ENCODE data around the gene PRKCH. TPM values are rescaled to one million over a fixed set of nuclear protein-coding genes. Genes with fewer than 3 reads are reported as not detected.

The PRKCH gene
- polyA plus RNA-seq, 3 donors from 2014 or later = 231 to 451 (median 335) TPM

DNA sequence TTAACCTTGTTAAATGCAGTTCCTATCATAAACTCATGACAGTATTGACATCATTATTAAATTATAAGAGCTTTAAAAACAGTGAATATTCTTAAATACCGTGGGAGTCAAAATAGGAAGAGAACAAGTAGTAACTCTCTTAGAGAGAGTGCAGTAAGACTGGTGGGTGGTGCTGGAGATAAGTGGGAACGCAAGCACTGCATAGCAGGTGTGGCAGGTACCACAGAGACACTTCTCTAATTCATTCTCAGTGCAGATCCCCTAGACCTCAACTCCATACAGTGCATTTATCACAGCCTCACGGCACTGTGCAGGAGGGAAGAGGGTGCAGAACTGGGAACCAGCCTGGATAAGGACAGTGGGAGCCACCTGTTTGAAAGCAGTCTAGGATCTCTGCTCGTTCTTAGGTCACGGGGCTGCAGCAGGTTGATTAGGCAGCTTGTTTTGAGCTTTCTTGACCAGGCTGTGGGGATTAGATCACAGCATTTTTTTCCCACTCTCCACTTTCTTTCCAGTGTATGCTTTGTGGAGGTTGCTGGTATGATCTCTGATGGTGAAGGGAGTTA lies 165.6 kb downstream of the PRKCH start:
- peaks cover 72 to 81% of the 10 kb centered on the region in 2 donors for H3K4me1 Mint-ChIP-seq
- peak overlapping the region in 5 of 6 donors; percentile 62 to 100 (median 94) for H3K27ac Mint-ChIP-seq
- H3K9me3 Mint-ChIP-seq = no peaks in the 10 kb centered on the region
- H3K4me3 Mint-ChIP-seq = no peak overlapping the region
- peaks cover 27 to 43% (median 32%) of the 10 kb centered on the region in 3 donors for H3K36me3 Mint-ChIP-seq
- DNase-seq = no peak
- peaks cover 0 to 26% (median 25%) of the 10 kb centered on the region in 3 donors for H3K27me3 Mint-ChIP-seq (ENCODE audit: low read depth in 3 of 3)

DNA sequence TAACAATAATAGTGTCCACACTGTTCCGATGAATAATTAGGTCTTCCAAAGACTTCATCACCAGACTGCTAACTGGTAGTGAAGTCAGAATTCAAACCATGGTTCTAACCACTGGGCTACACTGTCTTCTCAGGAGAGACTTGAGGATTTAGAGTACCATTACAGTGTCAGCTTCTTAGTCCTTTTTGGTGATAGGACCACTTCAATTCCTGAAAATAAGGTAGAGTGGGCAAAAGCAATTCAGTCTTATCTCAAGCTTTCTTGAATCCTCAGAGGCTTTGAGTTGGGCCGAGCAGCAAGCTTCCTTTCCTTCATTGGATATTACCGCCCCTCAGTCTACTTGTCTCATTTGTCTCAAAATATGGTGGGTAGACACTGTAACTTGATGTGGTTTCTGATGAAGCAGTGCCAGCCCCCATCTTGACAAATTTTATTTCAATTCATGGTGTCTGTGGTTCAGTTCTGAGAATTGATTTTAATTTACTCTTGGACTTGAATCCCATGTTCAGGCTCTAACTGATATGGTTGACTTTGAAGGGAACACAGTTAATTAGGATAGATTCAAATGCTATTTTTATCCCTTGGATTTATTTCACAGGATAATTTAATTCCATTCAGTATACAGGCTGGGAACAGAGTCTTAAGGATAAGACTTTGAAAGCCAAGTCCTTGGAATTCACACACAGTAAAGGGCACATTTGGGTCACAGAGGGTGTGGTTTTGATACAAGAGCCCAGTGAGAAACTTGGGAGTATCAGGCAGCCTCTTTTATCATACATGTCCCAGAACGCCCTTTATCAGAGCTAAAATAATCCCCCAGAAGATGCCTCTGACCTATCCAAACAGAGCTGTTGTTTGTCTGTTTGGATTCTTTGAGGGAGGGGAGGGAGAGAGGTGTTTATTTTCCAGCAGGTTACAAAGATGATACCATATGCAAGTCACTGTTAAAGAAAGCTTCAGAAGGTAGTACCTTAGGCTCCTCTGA lies 167.3 kb downstream of the PRKCH start:
- no peak for DNase-seq
- H3K27ac Mint-ChIP-seq = peak overlapping the region in 2 of 6 donors; percentile 79 to 84
- no peak overlapping the region for H3K4me3 Mint-ChIP-seq
- H3K36me3 Mint-ChIP-seq = peaks cover 21 to 34% (median 24%) of the 10 kb centered on the region in 3 donors
- H3K27me3 Mint-ChIP-seq (ENCODE audit: low read depth in 3 of 3) = peaks cover 0 to 14% (median 12%) of the 10 kb centered on the region in 3 donors
- H3K4me1 Mint-ChIP-seq = peaks cover 55 to 64% of the 10 kb centered on the region in 2 donors
- H3K9me3 Mint-ChIP-seq = no peaks in the 10 kb centered on the region

DNA sequence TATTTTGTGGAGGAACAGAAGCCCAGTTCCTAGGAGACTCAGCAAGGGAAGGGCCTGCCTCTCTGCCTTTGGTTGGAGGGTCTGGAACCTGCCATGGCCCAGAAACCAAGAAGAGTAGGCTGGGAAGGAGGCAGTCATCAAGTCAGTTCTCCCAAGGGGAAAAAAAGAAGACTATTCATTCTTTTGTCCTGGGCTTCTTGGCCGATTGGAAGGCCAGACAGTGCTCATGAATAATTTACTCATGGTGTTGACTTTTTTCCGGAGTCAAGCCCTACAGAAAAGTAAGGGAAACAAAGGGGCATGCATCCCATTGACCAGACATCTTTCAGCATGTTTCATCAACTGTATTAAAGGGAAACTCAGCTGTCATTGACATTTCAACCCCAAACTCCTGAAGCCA lies 168.1 kb downstream of the PRKCH start:
- DNase-seq = no peak
- Mint-ChIP-seq H3K36me3 (peaks cover 21 to 29% (median 24%) of the 10 kb centered on the region in 3 donors), H3K27me3 (ENCODE audit: low read depth in 3 of 3) (peaks cover 0 to 8% (median 6%) of the 10 kb centered on the region in 3 donors)

DNA sequence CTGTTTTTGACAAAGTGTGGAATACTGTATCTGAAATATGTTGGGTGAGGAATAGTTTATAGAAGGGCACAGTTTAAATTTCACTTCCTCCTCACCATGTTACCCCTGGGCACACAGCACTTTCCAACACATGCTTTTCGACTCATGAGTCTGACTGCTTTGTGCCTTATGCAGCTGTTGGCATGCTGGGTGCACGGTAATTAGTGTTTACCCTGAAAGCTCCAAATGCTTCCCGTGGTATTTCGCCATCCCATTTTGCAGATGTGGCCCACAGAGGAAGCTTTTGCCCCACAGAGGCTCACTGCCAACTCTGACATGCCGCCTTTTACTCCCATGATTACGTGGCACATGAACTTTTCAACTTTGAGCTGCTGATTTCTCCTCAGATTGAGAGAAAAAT lies 168.6 kb downstream of the PRKCH start:
- no peak for DNase-seq
- no peaks in the 10 kb centered on the region for H3K9me3 Mint-ChIP-seq
- H3K36me3 Mint-ChIP-seq = peaks cover 21 to 29% (median 24%) of the 10 kb centered on the region in 3 donors
- peak overlapping the region in 2 of 6 donors; percentile 60 to 84 for H3K27ac Mint-ChIP-seq
- H3K27me3 Mint-ChIP-seq (ENCODE audit: low read depth in 3 of 3) = peaks cover 0 to 8% (median 6%) of the 10 kb centered on the region in 3 donors
- H3K4me3 Mint-ChIP-seq = no peak overlapping the region
- peaks cover 45 to 52% of the 10 kb centered on the region in 2 donors for H3K4me1 Mint-ChIP-seq

More for the DNA sequence above, 168.1 kb downstream of the PRKCH start:
- Mint-ChIP-seq H3K4me1 (peaks cover 47 to 56% of the 10 kb centered on the region in 2 donors), H3K27ac (peak overlapping the region in 2 of 6 donors; percentile 60 to 84), H3K9me3 (no peaks in the 10 kb centered on the region), H3K4me3 (no peak overlapping the region)

DNA sequence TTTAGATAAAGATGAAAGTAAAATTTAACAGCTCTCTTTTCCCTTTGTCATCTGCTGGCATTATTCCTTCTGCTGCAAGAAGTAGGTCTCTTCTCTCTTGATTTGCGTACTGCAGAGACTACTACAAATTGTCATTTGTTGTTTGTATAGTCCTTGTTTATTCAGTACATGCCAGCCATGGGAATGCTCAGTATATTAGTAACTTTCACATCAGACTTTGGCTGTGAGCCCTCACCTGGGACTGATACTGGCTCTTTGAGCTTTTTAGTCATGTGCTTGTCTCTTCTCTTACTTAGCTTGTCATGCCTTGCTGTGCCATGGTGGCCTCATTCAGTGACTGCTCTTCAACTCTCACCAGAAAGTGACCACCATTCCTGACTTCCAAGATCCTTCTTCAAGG lies 169.8 kb downstream of the PRKCH start:
- Mint-ChIP-seq H3K4me3 (no peak overlapping the region), H3K9me3 (no peaks in the 10 kb centered on the region), H3K27me3 (ENCODE audit: low read depth in 3 of 3) (peaks cover 0 to 12% (median 10%) of the 10 kb centered on the region in 3 donors), H3K27ac (no peak overlapping the region), H3K4me1 (peaks cover 39 to 45% of the 10 kb centered on the region in 2 donors), H3K36me3 (peaks cover 14 to 23% (median 18%) of the 10 kb centered on the region in 3 donors)
- no peak for DNase-seq

DNA sequence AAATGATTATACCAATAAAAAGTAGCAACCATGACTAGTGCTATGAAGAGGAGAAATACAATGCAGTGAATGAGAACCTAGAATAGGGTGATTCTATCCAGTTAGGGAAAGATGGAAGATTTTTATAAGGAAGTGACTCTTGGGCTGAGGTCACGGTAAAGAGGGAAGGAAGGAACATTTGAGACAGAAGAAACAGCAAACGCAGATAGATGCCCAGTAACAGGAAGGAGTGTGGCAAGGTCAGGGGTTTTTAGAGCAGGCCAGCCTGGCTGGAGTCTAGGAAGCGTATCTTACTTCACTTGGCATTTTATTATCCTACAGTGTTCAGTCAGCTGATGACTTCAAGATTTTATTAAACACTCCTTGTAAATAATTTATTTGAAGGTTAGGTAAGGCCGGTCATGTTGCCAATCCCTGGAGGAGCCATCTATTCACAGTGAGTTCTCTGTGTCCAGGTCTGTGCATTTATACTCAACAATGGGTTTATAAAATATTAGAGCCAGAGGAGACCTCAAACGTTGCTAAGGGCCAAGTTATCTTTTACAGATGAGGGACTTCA lies 170.6 kb downstream of the PRKCH start:
- no peaks in the 10 kb centered on the region for H3K9me3 Mint-ChIP-seq
- H3K36me3 Mint-ChIP-seq = peaks cover 14 to 23% (median 18%) of the 10 kb centered on the region in 3 donors
- DNase-seq = no peak
- peaks cover 32 to 47% of the 10 kb centered on the region in 2 donors for H3K4me1 Mint-ChIP-seq
- no peak overlapping the region for H3K27ac Mint-ChIP-seq
- peaks cover 0 to 14% (median 7%) of the 10 kb centered on the region in 3 donors for H3K27me3 Mint-ChIP-seq (ENCODE audit: low read depth in 3 of 3)
- no peak overlapping the region for H3K4me3 Mint-ChIP-seq

DNA sequence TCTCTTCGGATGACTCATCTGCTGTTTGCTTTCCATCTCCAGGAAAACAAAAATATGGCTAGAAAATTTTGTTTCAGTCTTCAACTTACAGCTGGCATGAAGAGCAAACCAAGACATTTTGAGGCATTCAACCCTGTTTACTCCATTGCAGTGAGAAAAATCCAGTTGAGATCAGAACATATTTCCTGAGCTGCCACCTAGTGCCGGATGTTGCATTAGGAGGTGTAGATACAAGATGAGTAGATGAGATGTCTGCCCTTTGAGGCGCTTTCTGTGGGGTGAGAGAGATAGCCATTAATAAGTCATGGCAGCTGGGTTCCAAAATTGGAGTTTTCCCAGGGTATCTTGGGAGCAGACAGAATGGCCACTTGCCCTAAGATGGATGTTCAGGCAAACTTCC lies 171.1 kb downstream of the PRKCH start:
- Mint-ChIP-seq H3K27me3 (ENCODE audit: low read depth in 3 of 3) (peaks cover 0 to 12% (median 5%) of the 10 kb centered on the region in 3 donors), H3K36me3 (peaks cover 8 to 23% (median 17%) of the 10 kb centered on the region in 3 donors), H3K27ac (no peak overlapping the region), H3K4me3 (no peak overlapping the region), H3K9me3 (no peaks in the 10 kb centered on the region), H3K4me1 (peaks cover 26 to 49% of the 10 kb centered on the region in 2 donors)
- peak in 1 of 3 donors; percentile 30 for DNase-seq

DNA sequence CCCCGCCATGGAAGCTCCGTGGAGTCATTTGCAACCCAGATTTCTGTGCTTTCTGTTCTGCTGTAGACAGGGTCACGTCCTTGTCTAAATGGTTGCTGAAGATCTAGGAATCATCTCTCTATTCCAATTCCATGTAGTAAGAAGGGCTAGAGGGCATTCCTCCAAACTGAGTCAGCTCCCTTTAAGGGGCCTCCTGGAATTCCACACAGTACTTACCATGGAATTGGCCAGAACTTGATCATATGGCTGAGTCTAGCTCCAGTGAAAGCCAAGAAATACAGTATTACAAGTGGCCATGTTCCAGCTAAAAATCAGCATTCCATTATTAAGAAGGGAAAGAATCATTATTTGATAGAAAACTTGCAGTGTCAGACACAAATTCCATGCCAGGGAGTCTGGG lies 171.9 kb downstream of the PRKCH start:
- H3K4me1 Mint-ChIP-seq = peaks cover 23 to 53% of the 10 kb centered on the region in 2 donors
- peaks cover 0 to 12% (median 3%) of the 10 kb centered on the region in 3 donors for H3K27me3 Mint-ChIP-seq (ENCODE audit: low read depth in 3 of 3)
- H3K4me3 Mint-ChIP-seq = no peak overlapping the region
- peaks cover 8 to 23% (median 16%) of the 10 kb centered on the region in 3 donors for H3K36me3 Mint-ChIP-seq
- no peak overlapping the region for H3K27ac Mint-ChIP-seq
- DNase-seq = no peak
- no peaks in the 10 kb centered on the region for H3K9me3 Mint-ChIP-seq

DNA sequence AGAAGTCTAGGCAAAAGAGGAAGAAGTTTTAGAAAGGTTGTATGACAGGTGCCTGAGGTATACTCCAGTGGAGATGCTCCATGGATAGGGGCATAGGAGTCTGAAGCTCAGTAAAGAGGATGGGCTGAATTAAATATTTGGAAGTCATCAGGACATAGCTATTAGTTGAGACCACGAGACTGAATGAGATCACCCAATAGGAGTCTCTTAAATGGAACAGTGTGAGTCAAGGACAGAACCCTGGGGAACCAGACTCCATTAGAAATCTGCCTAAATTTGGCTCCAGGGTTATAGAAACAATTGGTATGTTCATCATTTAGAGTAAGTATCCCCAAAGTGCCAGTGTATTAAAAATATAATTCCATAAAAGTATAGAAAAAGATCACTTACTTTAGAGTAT lies 172.6 kb downstream of the PRKCH start:
- no peak overlapping the region for H3K4me3 Mint-ChIP-seq
- peaks cover 0 to 12% (median 6%) of the 10 kb centered on the region in 3 donors for H3K27me3 Mint-ChIP-seq (ENCODE audit: low read depth in 3 of 3)
- no peaks in the 10 kb centered on the region for H3K9me3 Mint-ChIP-seq
- peaks cover 23 to 53% of the 10 kb centered on the region in 2 donors for H3K4me1 Mint-ChIP-seq
- no peak overlapping the region for H3K27ac Mint-ChIP-seq
- H3K36me3 Mint-ChIP-seq = peaks cover 8 to 29% (median 16%) of the 10 kb centered on the region in 3 donors
- DNase-seq = no peak

DNA sequence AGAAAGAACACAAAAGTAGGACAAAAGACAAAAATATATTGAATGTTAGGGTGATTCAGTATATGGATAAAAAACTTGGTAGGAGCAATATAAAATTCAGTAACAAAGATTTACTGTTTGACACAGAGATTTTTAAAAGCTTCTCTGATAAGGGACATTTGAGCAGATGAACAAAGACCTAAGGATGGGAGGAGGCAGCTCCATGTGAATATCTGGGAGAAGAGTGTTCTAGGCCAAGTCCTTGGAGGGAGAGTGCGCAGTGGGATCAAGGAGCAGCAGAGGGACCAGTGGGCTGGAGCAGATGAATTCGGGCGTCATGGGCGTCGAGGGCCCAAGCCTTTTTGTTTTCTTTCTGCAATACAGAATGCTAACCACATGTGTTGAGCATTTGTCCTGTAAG lies 174.4 kb downstream of the PRKCH start:
- no peaks in the 10 kb centered on the region for H3K9me3 Mint-ChIP-seq
- H3K4me1 Mint-ChIP-seq = peaks cover 27 to 54% of the 10 kb centered on the region in 2 donors
- H3K27ac Mint-ChIP-seq = peak overlapping the region in 2 of 6 donors; percentile 89 to 94
- peaks cover 0 to 13% (median 6%) of the 10 kb centered on the region in 3 donors for H3K27me3 Mint-ChIP-seq (ENCODE audit: low read depth in 3 of 3)
- H3K36me3 Mint-ChIP-seq = peaks cover 8 to 31% (median 16%) of the 10 kb centered on the region in 3 donors
- DNase-seq = no peak
- no peak overlapping the region for H3K4me3 Mint-ChIP-seq

DNA sequence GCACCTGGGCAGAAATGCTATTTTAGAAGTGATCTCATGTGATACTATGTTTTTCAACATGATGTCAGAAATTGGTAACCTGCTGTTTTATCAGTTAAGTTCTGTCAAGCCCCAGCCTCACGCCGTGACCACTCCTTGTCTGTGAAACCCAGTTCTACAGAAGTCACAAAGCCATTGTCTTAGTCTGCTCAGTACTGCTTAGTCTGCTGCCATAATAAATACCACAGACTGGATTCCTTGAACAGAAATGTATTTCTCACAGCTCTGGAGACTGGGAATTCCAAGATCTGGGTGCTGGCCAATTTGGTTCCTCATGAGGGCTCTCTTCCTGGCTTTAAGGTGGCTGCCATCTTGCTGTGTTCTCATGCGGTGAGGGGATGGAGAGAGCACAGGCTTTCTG lies 176.9 kb downstream of the PRKCH start:
- no peak overlapping the region for H3K4me3 Mint-ChIP-seq
- peaks cover 8 to 35% (median 16%) of the 10 kb centered on the region in 3 donors for H3K36me3 Mint-ChIP-seq
- H3K27ac Mint-ChIP-seq = peak overlapping the region; percentile 64 to 98 (median 80)
- peaks cover 52 to 79% of the 10 kb centered on the region in 2 donors for H3K4me1 Mint-ChIP-seq
- DNase-seq = no peak
- no peaks in the 10 kb centered on the region for H3K9me3 Mint-ChIP-seq
- peaks cover 2 to 27% (median 18%) of the 10 kb centered on the region in 3 donors for H3K27me3 Mint-ChIP-seq (ENCODE audit: low read depth in 3 of 3)

DNA sequence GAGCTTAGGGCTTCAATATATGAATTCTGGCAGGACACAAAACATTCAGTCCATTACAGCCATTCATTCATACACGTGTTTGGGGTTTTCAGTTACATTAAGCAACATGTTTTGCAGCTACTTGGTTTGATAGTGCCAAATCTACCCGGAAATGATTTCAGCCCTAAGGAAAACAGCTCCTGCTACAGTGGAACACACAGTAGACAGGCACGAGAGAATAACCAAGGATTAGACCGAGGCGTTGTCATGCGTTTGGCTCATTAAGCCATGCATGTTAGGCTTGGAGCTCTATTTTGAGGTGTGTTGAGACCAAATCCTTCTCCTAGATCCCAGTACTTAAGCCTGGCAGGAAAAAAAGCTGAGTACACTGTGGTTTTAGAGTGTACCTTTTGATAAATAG lies 177.4 kb downstream of the PRKCH start:
- H3K27me3 Mint-ChIP-seq (ENCODE audit: low read depth in 3 of 3) = peaks cover 2 to 30% (median 19%) of the 10 kb centered on the region in 3 donors
- H3K27ac Mint-ChIP-seq = peak overlapping the region; percentile 64 to 98 (median 80)
- no peak overlapping the region for H3K4me3 Mint-ChIP-seq
- no peaks in the 10 kb centered on the region for H3K9me3 Mint-ChIP-seq
- DNase-seq = no peak
- H3K4me1 Mint-ChIP-seq = peaks cover 57 to 84% of the 10 kb centered on the region in 2 donors
- H3K36me3 Mint-ChIP-seq = peaks cover 8 to 35% (median 16%) of the 10 kb centered on the region in 3 donors

DNA sequence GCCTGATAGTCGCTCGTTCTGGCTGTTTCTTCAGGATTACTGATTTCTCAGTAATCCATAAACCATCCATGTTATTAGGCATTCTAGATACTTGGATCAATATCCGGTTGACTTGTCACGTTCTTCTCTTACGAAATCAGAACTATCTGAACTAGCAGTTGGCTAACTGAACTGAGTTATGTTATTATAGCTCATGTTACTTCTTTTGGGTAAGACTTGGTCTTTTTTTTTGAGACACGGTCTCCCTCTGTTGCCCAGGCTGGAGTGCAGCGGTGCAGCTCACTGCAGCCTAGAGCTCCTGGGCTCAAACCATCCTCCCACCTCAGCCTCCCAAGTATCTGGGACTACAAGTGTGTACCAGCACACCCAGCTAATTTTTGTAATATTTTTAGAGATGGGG lies 178.6 kb downstream of the PRKCH start:
- Mint-ChIP-seq H3K27me3 (ENCODE audit: low read depth in 3 of 3) (peaks cover 2 to 33% (median 19%) of the 10 kb centered on the region in 3 donors), H3K36me3 (peaks cover 13 to 39% (median 19%) of the 10 kb centered on the region in 3 donors), H3K4me1 (peaks cover 68 to 93% of the 10 kb centered on the region in 2 donors), H3K27ac (peak overlapping the region; percentile 26 to 98 (median 86)), H3K4me3 (no peak overlapping the region), H3K9me3 (no peaks in the 10 kb centered on the region)
- DNase-seq = no peak

Data from immature natural killer cell (primary cell).